Endothelial cell of umbilical vein (primary cell): ENCODE results near the gene NELFE. TPM values are rescaled to one million over a fixed set of nuclear protein-coding genes. Genes with fewer than 3 reads are reported as not detected.

Experiments used
- BruUV-seq: library from RNA; stranded (reverse); fragments of 400-500 nt; replicated peaks from 2 replicates; lab custom pipeline; 2021; lab: Mats Ljungman, UMichigan
- CTCF ChIA-PET: fragments of 300-600, 350-600 bp; sonication (Branson Sonifier 250); formaldehyde crosslinking; loops from one replicate; lab custom pipeline; 2021; ENCODE audit warnings: antibody characterized with exemption, inconsistent platforms; lab: Charles Lee
- POLR2A ChIA-PET: fragments of 300-600, 350-600 bp; sonication (Branson Sonifier 250); formaldehyde crosslinking; loops from one replicate; lab custom pipeline; 2021; ENCODE audit warnings: antibody characterized with exemption, inconsistent platforms; lab: Charles Lee
- DNase-seq: peaks from one replicate; pipeline ENCODE4 v3.0.0-alpha.2; 2011; ENCODE audit warnings: low read depth, low spot score
- FAIRE-seq: peaks from 2 replicates; lab custom pipeline; 2011; peaks lifted over from hg19 to GRCh38; lab: Jason Lieb, UNC
- H2AFZ ChIP-seq: 2 replicates; pipeline ENCODE4 v1.6.0; 2012; ENCODE audit warnings: low read depth, low read length, control low read depth, inconsistent platforms
- H3K27ac ChIP-seq: 2 replicates; pipeline ENCODE4 v1.5.1; 2011; ENCODE audit warnings: low read depth, mild to moderate bottlenecking, control low read depth, low read length, moderate library complexity; ENCODE audit not compliant: insufficient read depth
- H3K27me3 ChIP-seq, 2 experiments: 2 replicates each; pipeline versions ENCODE4 v1.6.0 to v1.6.1; 2011; ENCODE audit warnings: low read length in 2 of 2, mixed read lengths in 1 of 2; ENCODE audit not compliant: control insufficient read depth in 2 of 2, insufficient read depth in 2 of 2
- H3K36me3 ChIP-seq, 2 experiments: 2 replicates in 1 of 2; 3 replicates in 1 of 2; pipeline ENCODE4 v1.5.1; 2011; ENCODE audit warnings: low read length in 2 of 2, mild to moderate bottlenecking in 1 of 2, moderate library complexity in 1 of 2; ENCODE audit not compliant: control insufficient read depth in 2 of 2, insufficient read depth in 2 of 2; ENCODE audit errors: extremely low read depth in 1 of 2
- H3K4me1 ChIP-seq: 3 replicates; pipeline ENCODE4 v1.5.1; 2011; ENCODE audit warnings: mild to moderate bottlenecking, low read length; ENCODE audit not compliant: control insufficient read depth, insufficient read depth; ENCODE audit errors: extremely low read depth
- H3K4me2 ChIP-seq: 2 replicates; pipeline ENCODE4 v1.6.1; 2011; ENCODE audit warnings: low read length, control low read depth, mixed read lengths; ENCODE audit not compliant: insufficient read depth
- H3K4me3 ChIP-seq, 3 experiments: fragments of 200-600 bp in 1 of 3; sonication (generic), shearing (Covaris generic) in 1 of 3; replicated peaks in 1 of 3; 2 replicates each; pipeline ENCODE4 v1.5.1; 2011 to 2016; ENCODE audit warnings: control low read depth in 3 of 3, low read length in 3 of 3, mild to moderate bottlenecking in 2 of 3, inconsistent platforms in 1 of 3, low read depth in 1 of 3, moderate library complexity in 1 of 3; ENCODE audit not compliant: insufficient read depth in 1 of 3
- H3K79me2 ChIP-seq: 2 replicates; pipeline ENCODE4 v1.6.0; 2012; ENCODE audit warnings: low read length, inconsistent platforms; ENCODE audit not compliant: control insufficient read depth, insufficient read depth
- H3K9ac ChIP-seq: replicated peaks from 2 replicates; pipeline ENCODE3; 2011; ENCODE audit warnings: low read length, control low read depth; ENCODE audit not compliant: insufficient read depth; ENCODE audit errors: extremely low read depth
- H3K9me1 ChIP-seq: replicated peaks from 3 replicates; pipeline ENCODE4 v1.6.0; 2011; ENCODE audit warnings: mild to moderate bottlenecking, low read length; ENCODE audit not compliant: control insufficient read depth, insufficient read depth; ENCODE audit errors: extremely low read depth
- H3K9me3 ChIP-seq: replicated peaks from 2 replicates; pipeline ENCODE4 v1.5.1; 2012; ENCODE audit warnings: low read length, inconsistent platforms; ENCODE audit not compliant: control insufficient read depth, insufficient read depth
- H4K20me1 ChIP-seq: replicated peaks from 2 replicates; pipeline ENCODE3; 2011; ENCODE audit warnings: mild to moderate bottlenecking, low read length; ENCODE audit not compliant: control insufficient read depth, insufficient read depth; ENCODE audit errors: extremely low read depth
- EZH2 ChIP-seq: IDR thresholded peaks from 2 replicates; pipeline ENCODE4 v1.6.1; 2012; ENCODE audit warnings: borderline replicate concordance, low read depth, mild to moderate bottlenecking, moderate library complexity, low read length, inconsistent platforms; ENCODE audit not compliant: severe bottlenecking
- FOS ChIP-seq: IDR thresholded peaks from 2 replicates; pipeline ENCODE4 v1.6.1; 2011; ENCODE audit warnings: mild to moderate bottlenecking, low read length, moderate library complexity, borderline replicate concordance; ENCODE audit not compliant: insufficient read depth
- GATA2 ChIP-seq: IDR thresholded peaks from 2 replicates; pipeline ENCODE4 v1.7.0; 2011; ENCODE audit warnings: low read depth, mild to moderate bottlenecking, moderate library complexity, mixed read lengths, low read length; ENCODE audit not compliant: insufficient read length, insufficient read depth
- JUN ChIP-seq: IDR thresholded peaks from 2 replicates; pipeline ENCODE4 v1.6.1; 2011; ENCODE audit warnings: borderline replicate concordance, low read depth; ENCODE audit not compliant: insufficient read length, insufficient read depth
- MYC ChIP-seq: IDR thresholded peaks from one replicate; pipeline ENCODE4 v1.6.1; 2011; ENCODE audit warnings: mild to moderate bottlenecking, low read depth, low read length
- POLR2A ChIP-seq: IDR thresholded peaks from 2 replicates; pipeline ENCODE4 v1.6.1; 2012; ENCODE audit warnings: low read depth, mild to moderate bottlenecking, control low read depth, low read length
- POLR2AphosphoS5 ChIP-seq: IDR thresholded peaks from 2 replicates; pipeline ENCODE4 v1.6.1; 2012; ENCODE audit warnings: low read depth, mild to moderate bottlenecking, control low read depth, low read length, moderate library complexity; ENCODE audit not compliant: insufficient read depth
- dilution Hi-C: fragments of 300-500 bp; cut with MboI; formaldehyde crosslinking; loops from one replicate; pipeline ENCODE4 v1.15.0; 2019; ENCODE audit warnings: low sequenced_read_pairs; ENCODE audit not compliant: extremely low pct_ligation_motif_present
- intact Hi-C: fragments of 100-400 bp; cut with micrococcal nuclease; formaldehyde crosslinking; loops from one replicate; pipeline ENCODE4 v1.10.0; 2022
- polyA plus RNA-seq, 4 experiments: library from polyadenylated mRNA; depleted of rRNA in 3 of 4; stranded (reverse) in 3 of 4; unstranded in 1 of 4; fragments of >200 nt; gene quantifications; 2 replicates each; pipeline versions ENCODE4 v1.2.1 to v1.2.3, GENCODE V29; 2011 to 2012; ENCODE audit warnings: missing spikeins in 1 of 4
- total RNA-seq: library from RNA; stranded (reverse); gene quantifications from 2 replicates; pipeline ENCODE4 v1.2.3, GENCODE V29; 2021
- TF ChIP-seq, protein P1 (sequence below), 2 donors: IDR thresholded peaks; 1 replicate in 1 of 2; 2 replicates in 1 of 2; pipeline ENCODE4 v1.5.1; 2011; ENCODE audit warnings: low read length in 2 of 2, mild to moderate bottlenecking in 2 of 2, moderate library complexity in 2 of 2, control low read depth in 1 of 2, inconsistent platforms in 1 of 2, low read depth in 1 of 2; ENCODE audit not compliant: insufficient read depth in 1 of 2; ENCODE audit errors: extremely low read depth in 1 of 2
- TF ChIP-seq, protein P2 (sequence below): IDR thresholded peaks from 2 replicates; pipeline ENCODE4 v1.6.1; 2011; ENCODE audit not compliant: insufficient read depth, insufficient read length

Gene NELFE
- total and polyA plus RNA-seq, 2 donors (not counting 3 experiments of a cell fraction or from before 2014, with no cell fraction given) = 55.8 to 68.5 TPM

DNA sequence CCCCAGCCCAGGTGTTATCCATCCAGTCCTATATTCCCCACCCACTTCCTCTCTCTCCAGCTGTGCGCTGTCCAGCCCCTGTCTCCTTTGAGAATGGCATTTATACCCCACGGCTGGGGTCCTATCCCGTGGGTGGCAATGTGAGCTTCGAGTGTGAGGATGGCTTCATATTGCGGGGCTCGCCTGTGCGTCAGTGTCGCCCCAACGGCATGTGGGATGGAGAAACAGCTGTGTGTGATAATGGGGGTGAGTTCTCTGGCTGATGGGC lies 30.2 kb downstream of the NELFE start:
- intact Hi-C loops = no loop called here
- Histone ChIP-seq H3K79me2 (no peaks in the 10 kb centered on the region), H3K4me1 (no peaks in the 10 kb centered on the region), H3K4me2 (no peak overlapping the region), H3K27ac (no peak overlapping the region), H4K20me1 (no peaks in the 10 kb centered on the region), H3K9me3 (no peaks in the 10 kb centered on the region), H3K4me3 (no peak overlapping the region), H3K9me1 (no peaks in the 10 kb centered on the region), H2AFZ (no peak overlapping the region), H3K9ac (no peak overlapping the region), H3K27me3 (peaks cover 9 to 13% of the 10 kb centered on the region in 2 experiments), H3K36me3 (no peaks in the 10 kb centered on the region)
- dilution Hi-C loops = no loop called here
- ChIA-PET CTCF (no interaction called here), POLR2A (no interaction called here)
- FAIRE-seq = no peak
- TF ChIP-seq MYC (no peak), JUN (no peak), EZH2 (no peak), GATA2 (no peak), POLR2A (no peak), FOS (no peak), POLR2AphosphoS5 (no peak)
- TF ChIP-seq, protein P1, sequence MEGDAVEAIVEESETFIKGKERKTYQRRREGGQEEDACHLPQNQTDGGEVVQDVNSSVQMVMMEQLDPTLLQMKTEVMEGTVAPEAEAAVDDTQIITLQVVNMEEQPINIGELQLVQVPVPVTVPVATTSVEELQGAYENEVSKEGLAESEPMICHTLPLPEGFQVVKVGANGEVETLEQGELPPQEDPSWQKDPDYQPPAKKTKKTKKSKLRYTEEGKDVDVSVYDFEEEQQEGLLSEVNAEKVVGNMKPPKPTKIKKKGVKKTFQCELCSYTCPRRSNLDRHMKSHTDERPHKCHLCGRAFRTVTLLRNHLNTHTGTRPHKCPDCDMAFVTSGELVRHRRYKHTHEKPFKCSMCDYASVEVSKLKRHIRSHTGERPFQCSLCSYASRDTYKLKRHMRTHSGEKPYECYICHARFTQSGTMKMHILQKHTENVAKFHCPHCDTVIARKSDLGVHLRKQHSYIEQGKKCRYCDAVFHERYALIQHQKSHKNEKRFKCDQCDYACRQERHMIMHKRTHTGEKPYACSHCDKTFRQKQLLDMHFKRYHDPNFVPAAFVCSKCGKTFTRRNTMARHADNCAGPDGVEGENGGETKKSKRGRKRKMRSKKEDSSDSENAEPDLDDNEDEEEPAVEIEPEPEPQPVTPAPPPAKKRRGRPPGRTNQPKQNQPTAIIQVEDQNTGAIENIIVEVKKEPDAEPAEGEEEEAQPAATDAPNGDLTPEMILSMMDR (IDR thresholded peaks at IDR 0.05; ENCODE audit: extremely low read depth in 1 of 2, insufficient read depth in 1 of 2, low read depth in 1 of 2, low read length in 2 of 2) = no peak
- TF ChIP-seq, protein P2, sequence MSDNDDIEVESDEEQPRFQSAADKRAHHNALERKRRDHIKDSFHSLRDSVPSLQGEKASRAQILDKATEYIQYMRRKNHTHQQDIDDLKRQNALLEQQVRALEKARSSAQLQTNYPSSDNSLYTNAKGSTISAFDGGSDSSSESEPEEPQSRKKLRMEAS = no peak
- BruUV-seq = no TSS peak
- no peak for DNase-seq
